NCI-H1436 (cell line): Measurements from ENCODE around the gene PREX1.
"Not testable (repeated sequence)": the region's sequence is repeated elsewhere in the genome, so short reads cannot be mapped to it uniquely, and the experiment has no call there.

ENCODE experiments used
- DNase-seq: peaks from one replicate; lab custom pipeline; 2025; lab: John Stamatoyannopoulos, UW

Gene PREX1

GRCh38 chr20:48603819-48604405, 223.9 kb downstream of the PREX1 start:
- DNase-seq: no peak

- DNase-seq: no peak
Measured at GRCh38 chr20:48603116-48603818, 224.5 kb downstream of the PREX1 start.

GRCh38 chr20:48601798-48602197, 226.0 kb downstream of the PREX1 start:
- no peak for DNase-seq

GRCh38 chr20:48600470-48600945, 227.3 kb downstream of the PREX1 start:
- DNase-seq: no peak

GRCh38 chr20:48599748-48600469, 227.9 kb downstream of the PREX1 start:
- no peak for DNase-seq

GRCh38 chr20:48599106-48599747, 228.6 kb downstream of the PREX1 start:
- DNase-seq: no peak

GRCh38 chr20:48598303-48598941, 229.4 kb downstream of the PREX1 start:
- DNase-seq: not testable (repeated sequence)

- DNase-seq: no peak
Measured at GRCh38 chr20:48597521-48598302, 230.1 kb downstream of the PREX1 start.

GRCh38 chr20:48596334-48596898, 231.4 kb downstream of the PREX1 start:
- no peak for DNase-seq

GRCh38 chr20:48595495-48596333, 232.1 kb downstream of the PREX1 start:
- DNase-seq: no peak

GRCh38 chr20:48594533-48594932, 233.3 kb downstream of the PREX1 start:
- DNase-seq: no peak

GRCh38 chr20:48592107-48592940, 235.5 kb downstream of the PREX1 start:
- no peak for DNase-seq

GRCh38 chr20:48586730-48587129, 241.1 kb downstream of the PREX1 start:
- no peak for DNase-seq

GRCh38 chr20:48585061-48585870, 242.5 kb downstream of the PREX1 start:
- no peak for DNase-seq

GRCh38 chr20:48584391-48585060, 243.3 kb downstream of the PREX1 start:
- no peak for DNase-seq

GRCh38 chr20:48583801-48584200, 244.0 kb downstream of the PREX1 start:
- no peak for DNase-seq

- no peak for DNase-seq
Measured at GRCh38 chr20:48583171-48583570, 244.6 kb downstream of the PREX1 start.

GRCh38 chr20:48582673-48582985, 245.2 kb downstream of the PREX1 start:
- DNase-seq: no peak
